Left renal cortex interstitium (tissue), 4 donors: ENCODE data around the gene PKM. TPM values are rescaled to one million over a fixed set of nuclear protein-coding genes. Genes with fewer than 3 reads are reported as not detected.
"Not testable (repeated sequence)": the region's sequence is repeated elsewhere in the genome, so short reads cannot be mapped to it uniquely, and the experiment has no call there.

Source experiments
- DNase-seq, 4 donors: peaks; one replicate each; pipeline ENCODE4 v3.0.0-alpha.2; 2013; ENCODE audit warnings: low read depth in 4 of 4, low spot score in 2 of 4, missing footprints in 1 of 4
- polyA plus RNA-seq, 4 donors: library from polyadenylated mRNA; unstranded; fragments of 120-200 nt; gene quantifications; one replicate each; pipeline ENCODE4 v1.2.1, GENCODE V29; 2013; ENCODE audit not compliant: insufficient read length in 4 of 4

The PKM gene
- polyA plus RNA-seq, 4 donors = 638 to 709 (median 646) TPM

DNA sequence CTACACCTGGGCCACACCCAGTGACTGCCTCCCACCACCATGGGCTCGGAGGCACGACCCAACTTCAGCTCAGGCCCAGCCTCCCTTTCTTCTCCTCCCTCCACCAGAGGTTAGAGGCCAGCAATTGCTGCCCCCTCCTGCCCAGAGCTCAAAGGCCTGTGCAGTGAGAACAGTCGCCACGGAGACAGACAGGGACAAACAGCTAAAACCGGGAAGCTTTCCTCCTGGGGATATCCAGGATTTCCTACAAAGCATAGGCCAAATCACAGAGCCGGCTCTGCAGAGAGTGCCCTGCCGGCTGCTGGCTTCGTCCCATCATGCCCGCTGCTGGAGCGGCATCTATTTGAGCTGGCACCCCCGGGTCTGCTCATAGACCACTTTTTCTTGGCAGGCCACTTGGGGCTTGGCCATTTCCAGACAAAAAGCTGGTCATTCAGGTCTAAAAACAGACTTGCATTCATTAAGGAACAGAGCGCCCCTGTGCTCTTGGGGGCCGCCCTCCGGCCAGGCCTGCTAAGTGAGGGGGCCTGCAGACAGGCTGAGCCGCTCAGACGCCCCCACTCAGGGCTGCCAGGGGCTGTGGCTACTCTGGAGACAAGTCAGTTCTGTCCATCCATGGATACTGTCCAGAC is 50.9 kb downstream of the PKM start:
- DNase-seq = no peak

DNA sequence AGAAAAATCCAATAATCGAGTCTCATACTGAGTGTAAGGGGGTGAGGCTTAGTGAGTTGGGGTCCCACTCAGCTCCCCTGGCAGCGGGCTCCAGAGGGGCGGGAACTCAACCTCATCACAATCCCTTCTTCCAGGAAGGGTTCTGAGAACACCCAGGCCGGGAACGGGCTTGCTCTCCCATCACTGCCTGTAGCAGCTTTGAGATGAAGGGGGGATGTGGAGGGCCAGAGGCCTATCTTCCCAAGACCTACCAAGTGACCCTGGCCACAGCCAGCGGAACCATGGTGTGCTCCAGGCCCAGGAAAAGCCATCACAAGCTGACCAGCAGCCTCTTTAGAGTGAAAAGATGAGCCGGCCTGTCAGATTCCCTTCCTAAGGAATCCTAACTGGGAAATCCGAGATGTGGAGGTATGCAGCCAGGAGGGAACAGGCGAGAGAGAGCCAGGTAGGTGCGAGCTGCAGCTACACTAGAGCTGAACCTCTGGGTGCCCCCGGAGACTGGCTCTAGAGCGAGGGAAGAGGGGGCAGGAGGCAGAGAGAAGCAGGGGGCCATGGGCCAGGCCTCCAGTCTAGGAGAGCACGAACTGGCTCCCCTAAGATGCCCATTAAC is 51.9 kb downstream of the PKM start:
- DNase-seq = no peak

DNA sequence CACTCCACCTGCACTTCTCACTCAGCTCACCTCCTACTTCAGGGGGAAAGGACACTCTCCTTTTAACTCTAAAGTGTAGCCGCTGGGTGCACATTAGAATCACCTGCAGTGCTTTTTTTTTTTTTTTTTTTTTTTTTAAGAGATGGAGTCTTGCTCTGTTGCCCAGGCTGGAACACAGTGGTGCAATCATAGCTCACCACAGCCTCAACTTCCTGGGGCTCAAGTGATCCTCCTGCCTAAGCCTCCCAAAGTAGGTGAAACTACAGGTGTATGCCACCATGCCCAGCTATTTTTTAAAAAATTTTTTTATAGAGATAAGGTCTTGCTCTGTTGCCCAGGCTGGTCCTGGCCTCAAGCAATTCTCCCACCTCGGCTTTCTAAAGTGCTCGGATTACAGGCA is 54.2 kb downstream of the PKM start:
- DNase-seq = no peak

DNA sequence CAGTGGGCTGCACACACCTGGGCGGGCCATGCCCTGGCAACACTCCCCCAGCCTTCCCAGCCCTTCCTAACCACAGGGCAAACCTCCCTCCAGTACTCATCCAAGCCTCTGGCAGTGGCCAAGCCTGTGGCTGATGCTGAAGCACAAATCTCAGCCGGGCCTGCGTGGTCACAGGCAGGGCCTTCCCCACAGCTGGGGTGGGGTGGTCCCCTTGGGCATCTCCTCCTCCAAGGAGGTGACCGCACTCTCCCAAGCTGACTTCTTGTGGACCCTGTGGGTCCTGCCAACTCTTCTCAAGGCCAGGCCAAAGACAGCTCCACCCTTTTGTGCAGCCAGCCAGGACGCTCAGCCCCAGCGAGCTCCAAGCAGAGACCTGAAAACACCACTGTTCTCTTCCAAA is 54.8 kb downstream of the PKM start:
- DNase-seq = no peak

DNA sequence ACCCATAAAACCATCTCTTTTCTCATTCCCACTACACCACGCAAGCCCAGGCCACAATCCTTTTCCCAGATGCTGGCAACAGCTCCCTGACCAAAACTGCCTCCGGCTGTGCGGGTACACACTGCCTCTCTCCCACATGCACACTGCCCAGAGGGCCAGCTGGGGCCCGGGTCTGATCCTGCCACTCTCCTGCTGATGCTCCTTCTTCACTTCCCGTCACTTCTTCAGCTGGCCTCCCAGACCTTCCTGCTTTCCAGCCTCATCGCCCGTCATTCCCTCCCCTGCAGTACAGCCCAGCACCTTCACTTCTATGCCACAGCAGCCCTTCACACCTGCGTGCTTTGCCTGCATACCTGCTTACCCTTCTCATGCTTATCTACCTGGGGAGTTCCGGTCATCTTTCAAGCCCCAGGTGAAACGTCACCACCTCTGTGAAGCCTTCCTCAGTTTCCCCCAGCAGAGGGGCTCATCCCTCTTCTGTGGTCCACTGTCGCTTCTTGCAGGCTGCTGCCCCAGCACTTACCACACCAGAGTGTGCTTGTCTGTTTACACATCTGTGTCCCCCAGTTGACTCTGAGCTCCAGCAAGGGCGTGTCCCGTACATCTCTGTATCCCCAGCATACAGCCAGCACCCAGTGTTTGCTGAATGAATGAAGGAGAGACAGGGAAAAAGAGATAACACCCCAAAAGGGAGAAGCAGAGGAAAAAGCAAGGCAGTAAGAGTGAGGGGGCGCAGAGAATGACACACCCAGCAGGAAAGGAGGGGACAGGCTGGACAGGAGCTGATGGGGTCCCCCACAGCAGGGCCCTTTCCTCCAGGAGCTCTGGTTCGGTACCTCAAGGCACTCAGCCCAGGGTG is 55.6 kb downstream of the PKM start:
- no peak for DNase-seq

DNA sequence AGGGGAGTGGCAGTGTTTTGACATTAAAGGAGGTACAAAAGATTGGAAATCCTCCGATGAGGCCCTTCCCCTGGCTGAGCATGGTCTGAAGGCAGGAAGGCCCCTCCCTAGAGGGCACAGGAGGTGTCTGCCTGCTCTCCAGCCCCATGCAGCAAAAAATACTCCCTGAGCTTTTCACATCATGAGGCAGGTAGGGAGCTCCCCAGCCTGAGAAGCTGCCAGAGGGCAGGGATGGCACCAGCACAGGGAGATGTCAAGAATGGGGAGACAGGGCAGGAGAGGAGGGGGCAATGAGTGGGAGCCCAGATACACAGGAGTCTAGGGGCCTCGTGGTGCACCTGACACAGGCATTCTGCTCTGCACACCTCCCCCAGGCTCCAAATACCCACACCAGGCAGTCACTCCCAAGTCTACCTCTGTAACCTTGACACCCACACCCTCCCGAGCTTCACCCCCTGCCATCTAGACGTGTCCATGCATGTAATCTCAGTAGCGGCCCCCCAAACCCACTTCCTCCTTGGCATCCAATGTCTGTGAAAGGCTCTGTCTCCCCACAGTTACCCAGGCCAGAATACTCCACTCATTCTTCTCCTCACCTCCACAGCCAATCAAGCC is 56.3 kb downstream of the PKM start:
- DNase-seq = no peak

DNA sequence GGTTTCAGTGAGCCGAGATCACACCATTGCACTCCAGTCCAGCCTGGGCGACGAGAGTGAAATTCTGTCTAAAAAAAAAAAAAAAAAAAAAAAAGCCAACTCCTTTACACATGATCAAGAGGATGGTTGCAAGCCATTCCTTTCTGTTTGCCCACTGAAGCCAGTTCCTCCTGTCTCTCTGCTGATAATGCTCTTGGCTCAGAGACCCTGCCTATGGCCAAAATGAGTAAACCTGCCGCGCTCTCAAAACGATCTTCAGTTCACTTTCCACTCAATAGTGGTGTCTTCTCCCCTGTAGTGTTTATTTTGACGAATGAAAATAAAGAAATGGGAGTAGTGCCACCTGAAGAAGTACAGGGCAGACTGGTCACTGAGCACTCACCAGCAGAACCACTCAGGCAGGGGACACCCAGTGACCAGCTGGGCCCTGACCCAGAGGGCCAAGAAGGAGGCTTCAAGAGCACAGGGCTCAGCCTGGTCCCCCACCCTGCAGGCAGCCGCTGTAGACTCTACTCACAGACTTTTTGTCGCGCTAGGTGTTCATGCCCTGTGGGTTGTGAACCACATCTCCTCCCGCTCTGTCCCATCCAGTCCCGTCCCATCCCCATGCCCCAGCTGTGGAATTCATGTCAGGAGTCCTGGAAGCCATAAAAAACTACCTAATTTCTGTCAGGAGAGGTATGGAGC is 57.0 kb downstream of the PKM start:
- no peak for DNase-seq

DNA sequence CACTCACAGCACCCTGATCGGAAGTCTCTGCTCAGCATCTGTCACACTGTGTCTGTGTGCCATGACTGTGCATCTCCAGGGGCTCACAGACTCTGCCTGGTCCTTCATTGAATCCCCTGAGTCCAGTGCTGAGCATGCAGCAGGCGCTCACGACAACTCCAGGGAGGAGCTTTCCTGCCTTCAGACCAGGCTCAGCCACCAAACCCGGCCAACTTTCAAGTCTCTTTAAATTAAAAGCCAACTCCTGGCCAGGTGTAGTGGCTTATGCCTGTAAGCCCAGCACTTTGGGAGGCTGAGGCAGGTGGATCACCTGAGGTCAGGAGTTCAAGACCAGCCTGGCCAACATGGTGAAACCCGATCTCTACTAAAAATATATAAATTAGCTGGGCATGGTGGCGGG is 57.6 kb downstream of the PKM start:
- DNase-seq = no peak

DNA sequence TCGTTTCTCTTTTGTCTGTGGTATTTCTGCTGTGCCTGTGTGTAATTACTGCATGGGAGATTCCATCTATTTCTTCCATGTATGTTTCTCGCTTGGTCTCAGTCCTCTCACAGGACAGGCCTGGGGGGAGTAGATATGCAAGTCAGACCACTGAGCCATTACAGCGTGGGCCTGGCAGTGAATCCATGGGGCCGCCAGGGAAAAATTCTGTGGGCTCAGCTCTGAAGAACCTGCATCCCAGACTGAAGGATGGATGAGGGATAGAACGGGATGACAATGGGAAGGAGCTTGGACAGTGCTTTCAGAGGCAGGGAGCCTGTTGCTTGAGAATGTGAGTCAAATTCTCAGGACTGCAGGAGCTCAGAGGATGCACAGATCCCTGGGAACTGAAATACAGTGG is 58.2 kb downstream of the PKM start:
- DNase-seq = no peak

DNA sequence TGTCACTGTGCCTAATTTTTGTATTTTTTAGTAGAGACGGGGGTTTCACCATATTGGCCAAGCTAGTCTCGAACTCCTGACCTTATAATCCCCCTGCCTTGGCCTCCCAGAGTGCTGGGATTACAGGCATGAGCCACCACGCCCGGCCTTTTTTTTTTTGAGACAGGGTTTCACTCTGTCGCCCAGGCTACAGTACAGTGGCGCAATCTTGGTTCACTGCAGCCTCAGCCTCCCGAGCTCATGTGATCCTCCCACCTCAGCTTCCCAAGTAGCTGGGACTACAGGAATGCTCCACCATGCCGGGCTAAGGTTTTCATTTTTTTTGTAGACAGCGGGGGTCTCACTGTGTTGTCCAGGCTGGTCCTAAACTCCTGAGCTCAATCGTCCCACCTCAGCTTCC is 59.0 kb downstream of the PKM start:
- DNase-seq = not testable (repeated sequence)

DNA sequence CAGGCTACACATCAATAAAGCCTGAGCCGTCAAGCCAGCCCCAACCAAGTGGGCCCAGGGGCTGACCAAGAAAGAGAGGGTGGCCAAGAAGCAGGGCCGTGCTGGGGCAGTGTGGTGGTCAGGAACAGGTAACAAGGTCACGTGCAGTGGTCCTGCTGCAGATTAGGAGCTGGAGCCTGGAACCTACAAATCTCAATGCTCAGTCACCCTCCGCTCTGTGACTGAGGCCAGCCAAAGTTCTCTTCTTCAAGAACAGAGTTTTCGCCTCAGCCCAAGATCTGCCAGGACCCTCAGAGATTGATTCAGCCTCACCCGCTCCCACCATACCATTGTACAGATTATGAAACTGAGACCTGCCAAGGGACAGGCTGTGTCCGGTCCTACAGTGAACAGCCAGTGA is 60.3 kb downstream of the PKM start:
- no peak for DNase-seq

DNA sequence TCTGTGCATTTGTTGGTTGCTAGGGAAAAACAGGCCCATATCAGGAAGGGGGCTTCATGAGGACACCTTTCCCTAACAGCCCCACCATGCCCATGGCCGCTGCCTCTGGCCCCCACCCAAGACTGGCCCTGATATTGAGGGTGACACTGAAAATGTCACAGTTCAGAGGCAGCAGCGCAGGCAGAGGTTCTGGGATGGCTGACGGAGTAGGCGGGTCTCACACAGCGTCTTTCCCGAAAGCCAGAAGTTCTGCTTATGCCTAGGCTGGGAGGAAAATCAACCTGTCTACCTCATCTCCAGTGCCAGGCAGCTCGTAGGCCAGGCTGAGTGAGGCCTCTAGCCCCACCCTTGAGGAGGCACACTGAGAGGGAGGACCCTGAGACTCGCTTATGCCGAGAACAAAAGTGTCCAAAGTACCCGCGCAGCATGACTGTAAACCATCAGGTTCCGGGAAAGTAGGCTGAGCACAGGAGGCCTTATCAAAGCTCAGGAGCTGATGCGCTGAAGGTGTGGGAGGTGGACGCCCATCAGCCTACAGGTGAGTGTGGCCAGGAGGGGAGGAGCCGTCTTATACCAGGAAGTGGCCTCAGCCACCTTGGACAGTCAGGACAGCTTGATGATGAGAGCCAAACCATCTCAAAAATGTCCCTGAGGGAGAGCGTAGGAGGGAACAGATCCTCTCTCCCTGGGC is 60.9 kb downstream of the PKM start:
- DNase-seq = no peak

DNA sequence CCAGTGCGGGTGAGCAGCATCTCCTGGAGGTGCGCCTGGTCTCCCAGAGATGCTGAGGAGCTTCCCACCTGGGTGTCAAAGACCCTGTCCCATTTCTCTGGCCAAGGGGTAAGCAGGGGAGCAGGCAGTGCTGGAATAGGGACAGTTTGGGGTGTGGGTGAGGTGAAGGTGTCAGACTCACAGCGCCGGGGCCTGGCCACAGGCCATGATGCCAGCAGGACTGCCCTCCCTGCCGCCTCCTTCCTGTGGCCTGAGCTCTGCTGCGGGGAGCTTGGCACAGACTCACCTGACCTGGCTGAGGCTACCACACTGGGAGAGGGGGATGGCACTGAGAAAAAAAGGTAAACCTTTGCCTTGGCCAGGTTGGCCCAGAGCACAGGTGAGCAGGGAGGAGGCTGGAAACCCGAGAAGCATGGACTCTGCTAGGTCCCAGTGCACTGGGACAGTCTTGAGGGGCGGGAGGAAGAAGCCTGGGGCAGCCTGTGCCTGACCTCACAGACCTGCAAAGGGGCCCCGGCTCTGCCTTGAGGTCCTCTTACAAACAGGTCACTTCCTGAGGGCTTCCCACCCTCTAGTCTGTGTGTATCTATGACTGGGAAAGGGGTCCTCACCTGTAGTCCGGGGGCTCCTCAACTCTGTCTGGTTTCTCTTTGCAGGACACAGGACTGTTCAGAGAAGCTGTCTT is 61.6 kb downstream of the PKM start:
- no peak for DNase-seq

DNA sequence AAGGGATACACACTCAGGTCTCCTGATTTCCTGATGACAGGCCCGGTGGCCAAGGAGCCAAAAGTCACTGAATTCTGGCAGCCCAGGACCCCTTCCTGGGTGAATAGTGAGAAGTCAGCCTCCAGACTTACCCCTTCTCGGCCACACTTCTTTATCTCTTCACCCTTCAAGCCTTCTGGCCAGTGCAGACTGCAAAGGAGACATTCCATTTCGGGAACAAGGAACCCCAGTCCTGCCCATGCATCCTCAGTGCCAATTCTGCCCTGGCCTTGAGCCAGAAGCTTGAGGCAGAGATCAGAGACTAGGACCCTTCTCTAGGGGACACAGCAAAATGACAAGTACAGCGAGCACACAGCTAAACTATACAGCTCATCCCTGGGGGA is 62.2 kb downstream of the PKM start:
- no peak for DNase-seq

DNA sequence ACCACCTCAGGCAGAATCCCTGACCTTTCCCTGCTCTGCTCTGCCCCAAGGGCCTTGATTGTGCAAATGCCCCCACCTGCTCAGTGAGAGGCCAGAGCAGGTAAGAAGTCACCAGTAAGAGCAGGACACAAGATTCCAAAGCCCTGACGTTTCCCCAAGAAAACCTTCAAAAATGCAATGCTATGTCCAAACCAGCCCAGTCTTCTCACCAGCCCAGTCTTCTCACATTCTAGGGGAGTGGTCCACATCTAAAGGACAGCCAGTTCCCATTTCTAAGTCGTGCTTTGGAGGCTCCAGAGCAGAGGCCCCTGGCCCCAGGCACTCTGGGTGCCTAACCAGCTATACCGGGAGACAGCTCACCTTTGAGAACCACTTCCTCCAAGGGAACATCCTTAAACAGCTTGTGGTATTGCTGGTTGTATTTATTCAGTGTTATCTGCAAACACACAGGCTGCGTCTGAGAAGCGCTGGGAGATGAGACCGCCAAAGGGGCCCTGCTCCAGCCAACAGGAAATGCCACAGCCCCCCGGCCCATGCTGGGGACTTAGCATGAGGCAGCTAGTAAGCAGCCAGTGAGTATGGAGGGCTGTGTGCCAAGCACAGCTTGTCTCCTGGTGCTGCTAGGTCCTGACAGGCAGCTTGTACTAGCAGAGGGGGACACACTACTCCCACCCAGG is 62.7 kb downstream of the PKM start:
- no peak for DNase-seq

DNA sequence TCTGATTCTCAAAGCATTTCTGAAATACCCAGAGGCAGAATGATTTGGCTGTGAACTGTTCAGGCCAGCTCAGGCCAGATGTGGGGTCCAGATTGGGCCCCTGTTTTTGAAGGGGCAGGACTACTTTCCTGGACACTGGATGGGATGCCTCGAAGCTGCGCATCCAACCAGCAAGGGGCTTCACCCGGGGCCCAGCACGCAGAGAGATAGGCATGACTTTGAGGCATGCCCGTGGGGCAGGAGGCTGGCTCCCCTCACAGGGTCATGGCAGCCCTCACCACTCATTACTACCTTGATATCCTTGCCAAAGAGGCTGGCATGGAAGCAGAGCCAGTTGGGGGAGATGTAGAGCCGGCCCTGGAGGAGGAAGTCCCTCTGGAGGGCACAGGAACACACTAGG is 63.5 kb downstream of the PKM start:
- no peak for DNase-seq

DNA sequence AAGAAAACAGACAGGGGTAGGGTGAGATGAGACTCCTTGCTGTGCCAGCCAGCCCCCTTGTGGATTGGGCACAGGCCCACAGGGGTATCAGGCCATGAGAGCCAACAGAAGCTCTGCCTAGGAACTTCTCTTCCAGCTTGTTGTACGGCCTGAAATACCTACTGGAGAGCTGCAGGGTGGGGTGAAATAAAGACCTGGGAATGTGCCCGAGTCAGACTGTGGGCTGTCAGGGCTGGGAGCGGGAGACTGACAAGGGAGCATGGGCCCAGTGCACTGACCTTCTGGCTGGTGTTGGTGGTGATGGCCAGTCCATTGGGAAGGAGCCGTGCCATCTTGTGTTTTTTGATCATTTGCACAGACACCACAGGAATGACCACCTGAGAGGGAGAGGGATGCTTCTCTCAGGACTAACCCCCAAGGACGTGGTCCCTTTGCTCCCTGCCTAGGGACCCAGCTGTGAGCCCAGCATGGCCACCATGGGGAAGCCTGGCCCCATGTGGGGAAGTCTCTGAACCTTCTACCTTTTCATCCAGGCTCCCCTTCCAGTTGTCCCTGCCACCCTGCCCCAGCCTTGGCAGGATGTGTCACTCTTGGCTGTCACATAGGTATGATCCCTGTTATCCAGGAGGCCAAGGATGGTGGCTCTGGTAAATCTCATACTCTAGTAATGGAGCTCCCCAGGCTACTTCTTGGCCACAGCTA is 64.1 kb downstream of the PKM start:
- DNase-seq = no peak

DNA sequence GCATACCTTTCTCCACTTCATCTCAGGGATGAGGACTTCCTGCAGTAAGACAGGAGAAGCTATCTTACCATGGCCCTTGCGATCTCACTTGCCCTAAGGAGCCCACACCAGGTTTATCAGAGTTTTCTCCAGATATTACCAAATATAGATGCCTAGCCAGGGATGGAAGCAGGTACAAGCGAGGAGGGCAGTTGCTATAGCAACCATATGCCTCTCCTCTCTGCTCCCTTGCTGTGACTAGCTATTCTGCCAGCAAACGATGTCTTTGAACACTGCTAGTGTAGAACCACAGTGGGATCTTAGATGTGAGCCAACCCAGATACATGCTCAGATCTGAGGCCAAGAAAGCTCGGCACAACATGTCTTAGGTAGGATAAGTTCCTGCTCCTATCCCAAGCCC is 67.3 kb downstream of the PKM start:
- no peak for DNase-seq

DNA sequence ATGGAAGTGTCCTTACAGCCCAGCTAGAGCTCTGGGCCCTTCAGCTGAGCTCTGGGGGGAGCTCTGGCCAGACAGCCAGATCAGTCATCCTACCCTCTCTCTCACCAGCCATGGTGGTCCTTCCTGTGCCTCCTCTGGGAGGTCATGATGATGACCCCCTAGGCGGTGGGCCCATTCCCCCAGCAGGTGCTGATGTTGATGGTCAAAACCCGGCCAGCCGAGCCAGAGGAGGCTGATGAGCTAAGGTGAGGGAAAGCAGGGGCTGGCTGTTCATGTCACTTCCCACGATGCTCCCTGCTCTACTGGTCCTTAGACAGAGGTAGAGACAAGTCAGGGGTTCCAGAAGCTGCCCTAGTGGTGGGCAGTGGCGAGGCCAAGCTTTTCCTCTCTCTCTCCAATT is 68.4 kb downstream of the PKM start:
- no peak for DNase-seq
